Airway epithelial cell (primary cell): ENCODE data around the gene PIGK. TPM values are rescaled to one million over a fixed set of nuclear protein-coding genes. Genes with fewer than 3 reads are reported as not detected.

ENCODE experiments used
- total RNA-seq: library from RNA; depleted of rRNA; stranded (reverse); fragments of >200 nt; gene quantifications from 2 replicates; pipeline ENCODE4 v1.2.3, GENCODE V29; 2015

PIGK gene
- 12.4 and 18.0 TPM in 2 replicates for total RNA-seq

DNA sequence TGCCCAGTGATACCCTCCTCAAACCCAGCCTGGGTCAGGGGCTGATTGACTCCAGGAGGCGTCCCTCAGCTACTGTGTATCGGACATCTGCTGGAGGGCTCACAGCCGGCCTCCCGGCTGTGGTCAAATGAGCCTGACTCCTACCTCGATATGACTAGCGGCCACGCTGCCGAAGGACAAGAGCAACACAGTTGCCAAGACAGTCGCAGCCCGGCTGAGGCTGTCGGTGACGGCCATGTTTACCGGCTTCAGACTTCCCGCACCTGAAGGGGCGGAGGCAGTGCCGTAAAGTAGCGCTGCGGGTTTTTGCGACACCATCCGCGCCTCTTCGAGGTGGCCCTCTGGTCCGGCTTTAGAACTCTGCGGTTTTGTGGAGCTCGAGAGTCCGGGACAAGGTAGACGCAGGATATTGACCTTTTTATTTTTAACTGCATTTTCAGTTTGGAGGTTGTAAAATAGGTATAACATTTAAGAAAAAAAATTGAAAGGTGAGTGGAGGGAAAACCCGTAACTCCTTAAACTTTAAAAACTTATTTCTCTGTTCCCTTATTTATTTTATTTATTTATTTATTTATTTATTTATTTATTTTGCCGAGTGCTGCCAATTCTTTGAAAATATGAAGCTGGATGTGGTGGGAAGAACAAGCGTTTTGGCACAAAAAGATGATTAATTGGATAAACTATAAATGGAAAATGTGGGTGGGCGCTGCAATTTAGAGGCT, at the start of gene PIGK:
Gene PIGK, minus strand, starts transcription at position 265 of the 722 bp plus-strand sequence. Its CDS starts 28 bp downstream, at position 237.

Other genes starting within 250 kb of the PIGK start
- 0.65 and 2.3 TPM in 2 replicates for gene AK5, start 62.6 kb upstream of the PIGK start, total RNA-seq